Measurements from ENCODE around the gene ART5. TPM values are rescaled to one million over a fixed set of nuclear protein-coding genes. Genes with fewer than 3 reads are reported as not detected.

Gene ART5
- total RNA-seq, 2 donors from 2014 or later, result not detected

GRCh38 chr11:3635641-3636375 is 6.0 kb downstream of the ART5 start:
- H3K4me3 ChIP-seq, result no peak overlapping the region
- ATAC-seq (ENCODE audit: insufficient number of reproducible peaks, low FRiP score, low read depth), result no peak
- H3K27me3 ChIP-seq (replicated peaks; ENCODE audit: insufficient read depth), result no peaks in the 10 kb centered on the region
- no peak overlapping the region for H3K27ac ChIP-seq
- no peak for TF ChIP-seq CTCF (IDR thresholded peaks at IDR 0.05)
- no peaks in the 10 kb centered on the region for H3K36me3 ChIP-seq
- no peaks in the 10 kb centered on the region for H3K4me1 ChIP-seq (ENCODE audit: control insufficient read depth in 1 of 2, low read depth in 2 of 2)
- DNase-seq (ENCODE audit: low spot score), result no peak
- H3K9me3 ChIP-seq, result no peaks in the 10 kb centered on the region

- DNase-seq (ENCODE audit: low spot score), result no peak
- Histone ChIP-seq H3K9me3 (no peaks in the 10 kb centered on the region), H3K4me3 (no peak overlapping the region), H3K4me1 (ENCODE audit: control insufficient read depth in 1 of 2, low read depth in 2 of 2) (no peaks in the 10 kb centered on the region), H3K27me3 (replicated peaks; ENCODE audit: insufficient read depth) (no peaks in the 10 kb centered on the region), H3K36me3 (no peaks in the 10 kb centered on the region), H3K27ac (no peak overlapping the region)
- no peak for TF ChIP-seq CTCF (IDR thresholded peaks at IDR 0.05)
- no peak for ATAC-seq (ENCODE audit: insufficient number of reproducible peaks, low FRiP score, low read depth)
Measured at GRCh38 chr11:3632070-3632660, 9.6 kb downstream of the ART5 start.

- H3K4me1 ChIP-seq (ENCODE audit: control insufficient read depth in 1 of 2, low read depth in 2 of 2), result no peaks in the 10 kb centered on the region
- TF ChIP-seq CTCF (IDR thresholded peaks at IDR 0.05), result no peak
- ATAC-seq (ENCODE audit: insufficient number of reproducible peaks, low FRiP score, low read depth) (no peak), DNase-seq (ENCODE audit: low spot score) (no peak)
- no peaks in the 10 kb centered on the region for H3K27me3 ChIP-seq (replicated peaks; ENCODE audit: insufficient read depth)
- H3K4me3 ChIP-seq, result no peak overlapping the region
- H3K36me3 ChIP-seq, result no peaks in the 10 kb centered on the region
- no peaks in the 10 kb centered on the region for H3K9me3 ChIP-seq
- H3K27ac ChIP-seq, result no peak overlapping the region
Measured at GRCh38 chr11:3631331-3631730, 10.5 kb downstream of the ART5 start.

GRCh38 chr11:3627291-3627690 is 14.5 kb downstream of the ART5 start:
- Histone ChIP-seq H3K27me3 (replicated peaks; ENCODE audit: insufficient read depth) (no peaks in the 10 kb centered on the region), H3K4me1 (ENCODE audit: control insufficient read depth in 1 of 2, low read depth in 2 of 2) (no peaks in the 10 kb centered on the region), H3K27ac (no peak overlapping the region), H3K9me3 (no peaks in the 10 kb centered on the region), H3K36me3 (no peaks in the 10 kb centered on the region), H3K4me3 (no peak overlapping the region)
- DNase-seq (ENCODE audit: low spot score), result no peak
- ATAC-seq (ENCODE audit: insufficient number of reproducible peaks, low FRiP score, low read depth), result no peak
- no peak for TF ChIP-seq CTCF (IDR thresholded peaks at IDR 0.05)

GRCh38 chr11:3626250-3626960 is 15.4 kb downstream of the ART5 start:
- no peak for ATAC-seq (ENCODE audit: insufficient number of reproducible peaks, low FRiP score, low read depth)
- H3K4me3 ChIP-seq, result peak overlapping the region; percentile 32

More at GRCh38 chr11:3626250-3626960, 15.4 kb downstream of the ART5 start:
- Histone ChIP-seq H3K27me3 (replicated peaks; ENCODE audit: insufficient read depth) (no peaks in the 10 kb centered on the region), H3K36me3 (no peaks in the 10 kb centered on the region), H3K4me1 (ENCODE audit: control insufficient read depth in 1 of 2, low read depth in 2 of 2) (no peaks in the 10 kb centered on the region), H3K9me3 (no peaks in the 10 kb centered on the region), H3K27ac (no peak overlapping the region)
- no peak for TF ChIP-seq CTCF (IDR thresholded peaks at IDR 0.05)
- DNase-seq (ENCODE audit: low spot score), result no peak

All from thoracic aorta (tissue), 2 donors.